Activated T-cell treated with anti-CD3 and anti-CD28 coated beads, Interleukin-2, amount 50 U/mL, for 72 hours (primary cell): Measurements from ENCODE around the gene PALLD. TPM values are rescaled to one million over a fixed set of nuclear protein-coding genes. Genes with fewer than 3 reads are reported as not detected.
A peak's percentile ranks its signal among the peaks of the same experiment; 100 is the strongest.

Experiments
- ATAC-seq, 2 donors: fragments of 150-1000 bp; cut with Tn5 transposase; replicated peaks in 1 of 2; 2 replicates each; pipeline ENCODE4 v1.10.0; 2021; ENCODE audit warnings: moderate library complexity in 2 of 2, mild to moderate bottlenecking in 1 of 2
- DNase-seq, 2 donors: peaks; one replicate each; pipeline ENCODE4 v3.0.0; 2021 to 2022; ENCODE audit warnings: mixed read lengths in 1 of 2
- H3K27ac Mint-ChIP-seq: one replicate; pipeline ENCODE4 v1.8.0; 2022; ENCODE audit warnings: mild to moderate bottlenecking, moderate library complexity, mixed read lengths
- H3K27me3 Mint-ChIP-seq: one replicate; pipeline ENCODE4 v1.8.0; 2022; ENCODE audit warnings: low read depth, mixed read lengths
- H3K36me3 Mint-ChIP-seq, 2 donors: one replicate each; pipeline ENCODE4 v1.8.0; 2022; ENCODE audit warnings: mixed read lengths in 2 of 2, mild to moderate bottlenecking in 1 of 2; ENCODE audit not compliant: insufficient read depth in 2 of 2
- H3K4me1 Mint-ChIP-seq: one replicate; pipeline ENCODE4 v1.8.0; 2022; ENCODE audit warnings: low read depth, mixed read lengths
- H3K4me3 Mint-ChIP-seq, 2 donors: one replicate each; pipeline ENCODE4 v1.8.0; 2022; ENCODE audit warnings: mild to moderate bottlenecking in 2 of 2, mixed read lengths in 2 of 2, moderate library complexity in 2 of 2
- H3K9me3 Mint-ChIP-seq, 2 donors: one replicate each; pipeline ENCODE4 v1.8.0; 2022; ENCODE audit warnings: mixed read lengths in 2 of 2
- total RNA-seq, 2 donors: library from RNA; stranded (reverse); gene quantifications; one replicate each; pipeline ENCODE4 v1.2.3, GENCODE V29; 2022

PALLD gene
- total RNA-seq, 2 donors from 2014 or later: 13.5 to 16.7 TPM

DNA sequence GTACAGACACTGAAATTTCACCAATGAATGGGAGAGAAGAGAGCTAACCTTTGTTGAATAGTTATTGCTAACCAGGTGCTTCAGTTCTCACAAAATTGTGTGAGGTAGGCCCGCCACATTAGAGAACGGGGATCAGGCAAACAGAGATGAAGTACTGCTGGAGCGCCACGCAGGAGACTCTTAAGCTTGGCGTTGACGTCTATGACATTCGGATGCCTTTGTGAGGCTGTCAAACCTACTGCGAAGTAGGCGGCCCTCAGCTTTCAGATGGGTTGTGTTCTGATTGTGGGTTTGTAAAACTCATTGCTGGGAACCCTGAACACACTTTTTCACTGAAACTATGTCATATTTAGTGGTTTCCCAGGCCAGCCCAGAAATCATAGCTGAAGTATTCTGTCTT, 339.6 kb downstream of the PALLD start:
- peaks cover 48% of the 10 kb centered on the region for H3K27me3 Mint-ChIP-seq
- DNase-seq (peak in 1 of 2 donors; percentile 14), ATAC-seq (peak in 1 of 2 donors; percentile 39)
- H3K4me3 Mint-ChIP-seq: peak overlapping the region in 1 of 2 donors; percentile 65
- peaks cover 31% of the 10 kb centered on the region for H3K4me1 Mint-ChIP-seq
- no peaks in the 10 kb centered on the region for H3K9me3 Mint-ChIP-seq
- H3K36me3 Mint-ChIP-seq: peaks cover 0 to 2% of the 10 kb centered on the region in 2 donors
- H3K27ac Mint-ChIP-seq: no peak overlapping the region

DNA sequence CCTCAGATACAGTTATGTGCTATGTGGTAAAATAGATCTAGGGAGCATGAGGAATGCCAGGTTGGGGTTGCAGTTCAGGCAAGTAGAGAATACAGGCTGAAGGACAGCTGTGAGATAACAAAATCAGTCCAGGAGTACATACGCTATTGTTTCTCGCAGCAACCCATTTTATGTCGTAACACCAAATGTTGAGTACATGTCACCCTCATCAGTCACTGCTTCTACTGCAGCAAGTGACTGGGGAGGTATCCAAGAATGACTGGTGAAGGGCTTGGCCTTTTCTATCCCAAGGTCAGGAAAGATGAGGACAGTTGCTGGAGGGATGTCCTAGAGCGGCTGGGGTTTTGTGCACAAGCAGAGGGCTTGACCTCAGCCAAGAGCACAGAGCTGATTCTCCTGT, 341.1 kb downstream of the PALLD start:
- H3K4me1 Mint-ChIP-seq: peaks cover 31% of the 10 kb centered on the region
- no peak for ATAC-seq
- H3K27ac Mint-ChIP-seq: no peak overlapping the region
- no peak for DNase-seq
- H3K36me3 Mint-ChIP-seq: peaks cover 0 to 2% of the 10 kb centered on the region in 2 donors
- peaks cover 44% of the 10 kb centered on the region for H3K27me3 Mint-ChIP-seq
- H3K9me3 Mint-ChIP-seq: no peaks in the 10 kb centered on the region
- H3K4me3 Mint-ChIP-seq: peak overlapping the region in 1 of 2 donors; percentile 35

DNA sequence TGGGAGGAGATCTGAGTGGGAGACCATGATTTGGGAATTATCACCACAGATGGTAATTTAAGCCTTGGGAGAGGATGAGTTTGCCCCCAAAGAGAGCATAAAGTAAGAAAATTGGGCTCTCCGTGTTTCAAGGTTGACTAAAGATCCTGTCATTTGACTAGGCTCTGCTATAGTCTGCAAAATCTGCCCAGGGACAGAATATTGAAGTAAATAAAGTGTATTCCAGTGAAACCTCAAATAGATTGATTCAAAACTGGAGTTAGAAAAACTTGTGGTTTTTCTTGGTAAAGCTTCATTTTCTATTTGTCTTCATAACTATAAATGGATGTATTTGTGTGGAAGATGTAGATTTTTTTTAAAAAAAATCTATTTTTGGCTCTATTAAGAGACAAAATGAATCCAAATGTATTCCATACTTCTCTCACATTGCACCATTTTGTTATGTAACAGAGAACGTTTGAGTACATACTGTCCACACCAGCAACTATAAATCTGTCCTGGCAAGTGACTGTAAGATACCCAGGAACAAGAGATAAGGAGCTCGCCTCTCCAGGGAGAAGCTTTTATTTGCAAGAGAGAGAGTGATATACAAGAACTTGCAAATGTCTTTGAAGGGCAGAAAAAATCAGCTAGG, 343.0 kb downstream of the PALLD start:
- Mint-ChIP-seq H3K9me3 (no peaks in the 10 kb centered on the region), H3K4me3 (peak overlapping the region; percentile 19 to 21), H3K36me3 (peaks cover 0 to 2% of the 10 kb centered on the region in 2 donors), H3K4me1 (peaks cover 31% of the 10 kb centered on the region), H3K27ac (peak overlapping the region; percentile 25), H3K27me3 (peaks cover 36% of the 10 kb centered on the region)
- DNase-seq (no peak), ATAC-seq (peak; percentile 30 to 48)

DNA sequence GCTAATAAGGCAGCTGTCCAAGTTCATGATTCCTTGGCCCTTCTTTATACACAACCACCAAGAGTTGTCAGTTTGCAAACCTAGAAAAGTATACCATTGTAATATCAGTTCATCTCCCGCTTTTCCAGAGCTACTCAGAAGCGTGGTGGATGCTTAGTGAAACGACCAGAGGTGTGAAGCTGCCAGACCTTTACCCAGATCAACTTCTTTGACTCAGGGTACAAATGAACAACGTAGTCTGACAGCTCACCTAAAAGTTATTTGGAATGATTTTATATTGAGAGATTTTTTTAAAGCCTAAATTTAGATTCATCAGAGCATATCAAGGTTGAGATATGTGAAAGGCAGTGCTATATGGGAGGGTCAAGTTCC, 343.5 kb downstream of the PALLD start:
- Mint-ChIP-seq H3K36me3 (peaks cover 0 to 2% of the 10 kb centered on the region in 2 donors), H3K27ac (no peak overlapping the region), H3K9me3 (no peaks in the 10 kb centered on the region), H3K27me3 (peaks cover 33% of the 10 kb centered on the region), H3K4me3 (no peak overlapping the region), H3K4me1 (peaks cover 31% of the 10 kb centered on the region)
- DNase-seq: no peak
- no peak for ATAC-seq

DNA sequence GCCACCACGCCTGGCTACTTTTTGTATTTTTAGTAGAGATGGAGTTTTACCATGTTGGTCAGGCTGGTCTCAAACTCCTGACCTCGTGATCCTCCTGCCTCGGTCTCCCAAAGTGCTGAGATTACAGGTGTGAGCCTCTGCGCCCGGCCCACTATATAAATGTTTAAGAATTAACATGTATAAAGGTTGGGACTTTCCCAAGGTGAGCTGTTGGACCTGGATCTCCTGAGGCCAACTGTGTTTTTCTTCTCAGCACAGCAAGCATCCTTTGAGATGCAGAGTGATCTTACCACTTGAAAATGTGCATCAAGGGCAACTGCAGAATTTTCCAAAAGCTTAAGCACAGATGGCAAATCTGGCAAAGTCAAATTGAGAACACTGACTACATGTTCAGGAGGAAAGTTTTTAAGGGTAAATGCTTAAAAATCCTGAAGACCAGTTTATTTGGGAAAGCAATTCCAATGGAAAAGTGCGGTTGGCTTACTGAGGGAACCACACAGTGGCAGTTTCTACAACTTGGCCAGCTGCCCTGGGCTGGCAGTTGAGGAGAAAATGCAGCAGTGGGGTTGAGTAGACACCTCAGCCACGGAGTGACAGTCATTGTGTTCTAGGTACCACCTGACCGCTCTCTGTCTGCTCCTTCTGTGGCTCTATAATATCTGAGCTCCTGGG, 344.3 kb downstream of the PALLD start:
- Mint-ChIP-seq H3K27me3 (peaks cover 26% of the 10 kb centered on the region), H3K27ac (no peak overlapping the region), H3K9me3 (no peaks in the 10 kb centered on the region), H3K4me3 (peak overlapping the region in 1 of 2 donors; percentile 67), H3K4me1 (peaks cover 27% of the 10 kb centered on the region), H3K36me3 (peaks cover 0 to 2% of the 10 kb centered on the region in 2 donors)
- ATAC-seq (peak; percentile 66 to 71), DNase-seq (no peak)

DNA sequence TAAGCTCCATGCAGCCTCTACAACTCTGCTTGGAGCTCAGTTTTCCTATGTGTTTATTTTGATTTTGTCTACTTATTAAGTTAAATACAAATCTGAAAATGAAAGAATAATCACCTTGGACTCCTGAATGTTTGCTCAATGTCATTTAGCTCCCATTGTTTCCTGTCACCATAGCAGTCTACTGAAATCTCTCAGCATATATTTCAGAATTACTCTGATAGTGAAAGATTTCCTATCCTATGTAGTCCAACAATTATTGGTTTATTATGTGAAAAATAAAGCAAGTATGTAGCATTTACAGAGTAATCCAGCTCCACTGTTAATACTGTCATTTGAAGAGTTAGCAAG, 344.8 kb downstream of the PALLD start:
- Mint-ChIP-seq H3K9me3 (no peaks in the 10 kb centered on the region), H3K4me3 (peak overlapping the region in 1 of 2 donors; percentile 67), H3K4me1 (peaks cover 27% of the 10 kb centered on the region), H3K27ac (no peak overlapping the region), H3K27me3 (peaks cover 26% of the 10 kb centered on the region), H3K36me3 (peaks cover 0 to 2% of the 10 kb centered on the region in 2 donors)
- ATAC-seq: peak in 1 of 2 donors; percentile 46
- no peak for DNase-seq

DNA sequence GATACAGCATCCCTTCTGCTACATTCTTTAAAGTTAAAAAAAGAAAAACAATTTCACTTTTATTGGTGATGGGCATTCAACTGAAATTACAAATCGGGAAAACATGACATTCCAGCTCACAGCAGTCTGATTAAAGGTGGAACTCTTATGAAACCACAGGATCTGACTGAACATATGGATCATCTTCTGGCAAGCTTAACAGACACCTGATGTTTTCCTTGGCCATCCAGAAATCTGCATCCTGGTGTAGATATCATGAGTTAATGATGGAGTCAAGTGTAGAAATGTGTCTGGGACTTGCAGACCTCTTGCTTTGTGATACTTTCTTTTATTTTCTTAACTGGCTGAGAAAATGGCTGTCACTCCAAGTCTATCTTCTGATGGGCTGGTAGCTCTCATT, 345.3 kb downstream of the PALLD start:
- Mint-ChIP-seq H3K27ac (no peak overlapping the region), H3K4me1 (peaks cover 22% of the 10 kb centered on the region), H3K27me3 (peaks cover 26% of the 10 kb centered on the region)

DNA sequence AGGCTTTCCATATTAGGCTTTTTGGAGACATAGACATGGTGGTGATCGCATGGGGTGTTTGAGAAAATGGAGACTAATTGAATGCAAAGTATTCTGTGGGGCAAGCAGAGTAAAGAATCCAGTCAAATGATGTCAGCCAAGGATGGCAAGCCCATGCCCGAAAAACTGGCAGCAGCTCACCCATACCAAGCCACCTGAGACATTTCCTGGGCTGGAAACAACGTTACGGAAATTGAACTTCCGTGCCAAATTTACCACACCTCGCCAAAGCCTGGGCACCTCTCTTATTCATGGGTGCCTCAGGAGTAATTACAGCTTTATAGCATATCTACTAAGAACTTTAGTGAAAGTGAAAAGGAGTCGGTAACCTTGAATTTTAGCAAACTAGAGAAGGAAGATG, 346.8 kb downstream of the PALLD start:
- H3K36me3 Mint-ChIP-seq: no peaks in the 10 kb centered on the region
- peaks cover 27% of the 10 kb centered on the region for H3K4me1 Mint-ChIP-seq
- DNase-seq (no peak), ATAC-seq (no peak)
- no peak overlapping the region for H3K4me3 Mint-ChIP-seq
- H3K27ac Mint-ChIP-seq: no peak overlapping the region
- no peaks in the 10 kb centered on the region for H3K9me3 Mint-ChIP-seq
- peaks cover 14% of the 10 kb centered on the region for H3K27me3 Mint-ChIP-seq

More for the DNA sequence above, 345.3 kb downstream of the PALLD start:
- Mint-ChIP-seq H3K9me3 (no peaks in the 10 kb centered on the region), H3K36me3 (peaks cover 0 to 2% of the 10 kb centered on the region in 2 donors), H3K4me3 (no peak overlapping the region)
- no peak for ATAC-seq
- DNase-seq: no peak

DNA sequence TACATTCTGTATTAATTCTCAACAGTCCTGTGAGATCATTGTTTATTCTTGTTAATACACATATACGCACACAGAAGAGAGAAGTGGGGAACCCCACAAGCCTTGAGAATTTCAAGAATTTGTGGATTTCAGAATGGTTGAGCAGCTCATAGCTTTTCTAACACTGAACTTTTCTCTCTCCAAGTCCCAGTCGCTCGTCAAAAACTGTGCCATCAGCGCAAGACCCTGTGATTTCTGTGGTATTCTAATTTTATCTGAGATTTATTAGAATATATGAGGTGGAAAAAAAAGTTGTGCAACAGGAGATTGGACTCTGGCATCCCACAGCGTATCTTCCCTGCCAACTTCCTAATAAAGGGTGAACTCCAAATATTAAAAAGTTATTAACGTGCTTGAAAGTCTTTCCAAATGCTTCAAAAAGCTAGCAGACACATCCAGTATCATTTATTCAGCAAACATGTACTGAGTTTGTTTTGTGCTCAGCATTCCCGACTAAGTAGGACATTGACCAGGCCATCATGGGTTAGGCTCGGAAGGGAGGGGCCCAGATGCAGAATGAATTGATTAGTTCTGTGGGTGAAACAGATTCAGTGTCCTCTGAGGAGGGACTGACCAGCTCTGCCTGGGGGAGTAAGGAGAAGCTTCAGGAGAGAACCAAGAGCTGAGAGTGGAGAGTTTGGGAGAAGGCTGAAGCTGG, 347.6 kb downstream of the PALLD start:
- no peak overlapping the region for H3K4me3 Mint-ChIP-seq
- peaks cover 23% of the 10 kb centered on the region for H3K27me3 Mint-ChIP-seq
- no peaks in the 10 kb centered on the region for H3K36me3 Mint-ChIP-seq
- H3K4me1 Mint-ChIP-seq: peaks cover 35% of the 10 kb centered on the region
- H3K9me3 Mint-ChIP-seq: no peaks in the 10 kb centered on the region
- DNase-seq (no peak), ATAC-seq (no peak)
- no peak overlapping the region for H3K27ac Mint-ChIP-seq

DNA sequence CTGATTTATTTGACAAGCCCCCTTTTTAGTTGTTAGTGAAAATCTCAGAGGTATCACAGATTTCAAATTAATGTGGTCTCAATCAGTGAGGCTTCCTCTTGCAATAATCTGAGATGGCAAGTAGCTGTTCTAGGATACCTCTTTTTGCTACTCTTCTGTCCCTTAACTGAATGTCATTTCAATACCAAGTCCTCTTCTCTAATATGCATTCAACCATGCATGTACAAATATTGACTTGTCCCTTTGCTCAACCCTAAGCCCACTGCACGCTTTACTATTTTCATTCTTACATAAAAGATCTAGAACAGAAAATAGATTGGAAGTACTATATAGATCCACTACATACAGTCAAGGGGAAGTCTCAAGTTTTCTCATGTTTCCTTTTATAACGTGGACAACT, 349.0 kb downstream of the PALLD start:
- peaks cover 27% of the 10 kb centered on the region for H3K27me3 Mint-ChIP-seq
- no peaks in the 10 kb centered on the region for H3K36me3 Mint-ChIP-seq
- H3K27ac Mint-ChIP-seq: no peak overlapping the region
- no peaks in the 10 kb centered on the region for H3K9me3 Mint-ChIP-seq
- H3K4me1 Mint-ChIP-seq: peaks cover 24% of the 10 kb centered on the region
- DNase-seq (no peak), ATAC-seq (no peak)
- H3K4me3 Mint-ChIP-seq: no peak overlapping the region

DNA sequence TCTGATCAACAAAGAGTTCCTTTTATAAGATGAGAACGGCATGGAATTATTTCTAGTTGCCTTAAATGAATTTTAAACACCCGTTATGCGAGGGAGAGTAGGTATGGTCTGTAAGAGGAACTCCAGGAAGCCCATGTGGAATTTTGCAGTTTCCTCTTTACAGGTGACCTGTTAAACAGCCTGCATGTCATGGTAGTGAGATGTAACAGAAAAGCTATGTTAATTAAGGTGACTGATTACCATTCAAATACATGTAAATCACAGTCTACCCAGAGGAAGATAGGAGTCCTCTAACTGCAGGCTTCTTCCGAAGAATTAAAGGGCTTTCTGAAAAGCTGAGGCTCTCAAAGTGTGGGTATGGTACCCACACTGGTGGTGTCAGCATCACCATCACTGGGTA, 349.6 kb downstream of the PALLD start:
- Mint-ChIP-seq H3K9me3 (no peaks in the 10 kb centered on the region), H3K27me3 (peaks cover 27% of the 10 kb centered on the region), H3K4me3 (no peak overlapping the region), H3K27ac (no peak overlapping the region), H3K36me3 (no peaks in the 10 kb centered on the region), H3K4me1 (peaks cover 19% of the 10 kb centered on the region)
- no peak for DNase-seq
- ATAC-seq: no peak

DNA sequence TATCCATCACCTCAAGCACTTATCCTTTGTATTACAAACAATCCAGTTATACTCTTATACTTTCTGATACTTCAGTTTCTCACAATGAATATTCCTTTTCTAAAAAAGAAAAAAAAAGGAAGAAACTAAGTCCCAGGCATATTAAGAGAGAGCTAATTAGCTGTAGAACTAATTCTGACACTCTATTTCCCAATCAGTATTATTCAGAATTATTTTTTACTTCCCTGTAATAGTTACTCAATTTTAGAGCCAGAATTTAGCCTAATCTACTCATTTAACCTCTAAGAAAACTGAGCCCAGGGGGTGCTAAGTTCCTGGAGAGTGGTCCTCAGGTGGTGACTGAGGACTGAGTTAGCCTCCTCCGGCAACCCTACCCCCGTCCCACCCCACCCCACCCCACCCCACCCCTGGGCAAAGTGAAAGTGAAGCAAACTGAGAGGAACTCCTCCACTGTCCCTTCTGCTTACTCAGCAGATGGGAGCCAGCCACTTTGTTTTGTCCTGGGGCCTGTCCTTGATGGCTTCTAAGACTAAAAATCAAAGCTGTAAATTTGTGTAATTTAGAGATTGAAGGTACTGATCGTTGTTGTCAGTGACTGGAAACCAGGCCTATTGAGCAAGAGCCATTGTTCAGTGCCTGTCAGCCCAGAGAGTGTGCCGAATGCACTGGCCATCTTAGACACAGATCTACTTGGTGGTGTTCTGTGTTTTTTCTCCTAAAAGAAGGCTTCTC, 351.1 kb downstream of the PALLD start:
- peak; percentile 45 to 53 for ATAC-seq
- Mint-ChIP-seq H3K9me3 (no peaks in the 10 kb centered on the region), H3K4me3 (no peak overlapping the region), H3K4me1 (peaks cover 15% of the 10 kb centered on the region), H3K27ac (no peak overlapping the region), H3K27me3 (peaks cover 27% of the 10 kb centered on the region), H3K36me3 (no peaks in the 10 kb centered on the region)
- no peak for DNase-seq
